ENCODE results near the gene CRABP2. TPM values are rescaled to one million over a fixed set of nuclear protein-coding genes. Genes with fewer than 3 reads are reported as not detected.

The CRABP2 gene
- polyA plus RNA-seq, 1 experiment = 12.8 TPM

GRCh38 chr1:156708218-156708661 is 2.9 kb upstream of the CRABP2 start:
- no peak for TF ChIP-seq CTCF (IDR thresholded peaks at IDR 0.05; ENCODE audit: low read depth, low read length)
- Histone ChIP-seq H3K9me3 (ENCODE audit: control insufficient read depth, insufficient read depth, low read length) (no peaks in the 10 kb centered on the region), H3K27me3 (ENCODE audit: control insufficient read depth, insufficient read depth, low read length) (no peaks in the 10 kb centered on the region), H3K27ac (ENCODE audit: low read depth, low read length) (peak overlapping the region; percentile 82), H3K4me3 (ENCODE audit: low read depth, low read length) (no peak overlapping the region)
- no peak for DNase-seq (ENCODE audit: low read depth, low spot score)
- ChIA-PET POLR2A (no interaction called here), CTCF (interaction anchor here (0.6 to 13.7 kb wide), 5 partner anchors 7 to 30 kb away, joined by 3 to 233 read pairs (median 23); partner anchors contain the start of genes ISG20L2 and METTL25B)

- H3K27ac ChIP-seq (ENCODE audit: low read depth, low read length) = peak overlapping the region; percentile 82
- H3K4me3 ChIP-seq (ENCODE audit: low read depth, low read length) = no peak overlapping the region
- ChIA-PET POLR2A (interaction anchor here (1.0 to 4.3 kb wide), 3 partner anchors 13 to 18 kb away, joined by 4 to 18 read pairs (median 8); no protein-coding TSS in a partner anchor), CTCF (interaction anchor here (0.6 to 13.7 kb wide), 10 partner anchors 8 to 188 kb away, joined by 3 to 233 read pairs (median 10); partner anchors contain the start of genes ISG20L2, METTL25B and NES)
- no peaks in the 10 kb centered on the region for H3K27me3 ChIP-seq (ENCODE audit: control insufficient read depth, insufficient read depth, low read length)
- no peak for TF ChIP-seq CTCF (IDR thresholded peaks at IDR 0.05; ENCODE audit: low read depth, low read length)
- no peaks in the 10 kb centered on the region for H3K9me3 ChIP-seq (ENCODE audit: control insufficient read depth, insufficient read depth, low read length)
- no peak for DNase-seq (ENCODE audit: low read depth, low spot score)
Observed at GRCh38 chr1:156707417-156708217, 2.2 kb upstream of the CRABP2 start.

- no peaks in the 10 kb centered on the region for H3K27me3 ChIP-seq (ENCODE audit: control insufficient read depth, insufficient read depth, low read length)
- no peak for DNase-seq (ENCODE audit: low read depth, low spot score)
- CTCF ChIA-PET = interaction anchor here (0.6 to 13.7 kb wide), 21 partner anchors 9 to 189 kb away, joined by 3 to 233 read pairs (median 7); partner anchors contain the start of genes ISG20L2, METTL25B and NES
- TF ChIP-seq CTCF (IDR thresholded peaks at IDR 0.05; ENCODE audit: low read depth, low read length) = no peak
- POLR2A ChIA-PET = interaction anchor here (1.0 to 4.3 kb wide), 3 partner anchors 12 to 17 kb away, joined by 4 to 18 read pairs (median 8); no protein-coding TSS in a partner anchor
- H3K27ac ChIP-seq (ENCODE audit: low read depth, low read length) = peak overlapping the region; percentile 57
- H3K4me3 ChIP-seq (ENCODE audit: low read depth, low read length) = no peak overlapping the region
- no peaks in the 10 kb centered on the region for H3K9me3 ChIP-seq (ENCODE audit: control insufficient read depth, insufficient read depth, low read length)
Observed at GRCh38 chr1:156706657-156707416, 1.5 kb upstream of the CRABP2 start.

- peak overlapping the region; percentile 52 for H3K4me3 ChIP-seq (ENCODE audit: low read depth, low read length)
- no peaks in the 10 kb centered on the region for H3K27me3 ChIP-seq (ENCODE audit: control insufficient read depth, insufficient read depth, low read length)
- peak; percentile 76 for TF ChIP-seq CTCF (IDR thresholded peaks at IDR 0.05; ENCODE audit: low read depth, low read length)
- ChIA-PET CTCF (interaction anchor here (0.8 to 13.7 kb wide), 23 partner anchors 8 to 361 kb away, joined by 3 to 233 read pairs (median 7); partner anchors contain the start of genes ISG20L2, METTL25B and NES), POLR2A (interaction anchor here (0.5 to 4.3 kb wide), 5 partner anchors 12 to 105 kb away, joined by 3 to 18 read pairs (median 5); partner anchors contain the start of genes ISG20L2 and METTL25B)
- no peaks in the 10 kb centered on the region for H3K9me3 ChIP-seq (ENCODE audit: control insufficient read depth, insufficient read depth, low read length)
- peak overlapping the region; percentile 57 for H3K27ac ChIP-seq (ENCODE audit: low read depth, low read length)
- DNase-seq (ENCODE audit: low read depth, low spot score) = no peak
Observed at GRCh38 chr1:156705918-156706656, 704 bp upstream of the CRABP2 start.
